Measurements from ENCODE around the gene TRPC4AP.
"Not testable (repeated sequence)": the region's sequence is repeated elsewhere in the genome, so short reads cannot be mapped to it uniquely, and the experiment has no call there.

The TRPC4AP gene, protein sequence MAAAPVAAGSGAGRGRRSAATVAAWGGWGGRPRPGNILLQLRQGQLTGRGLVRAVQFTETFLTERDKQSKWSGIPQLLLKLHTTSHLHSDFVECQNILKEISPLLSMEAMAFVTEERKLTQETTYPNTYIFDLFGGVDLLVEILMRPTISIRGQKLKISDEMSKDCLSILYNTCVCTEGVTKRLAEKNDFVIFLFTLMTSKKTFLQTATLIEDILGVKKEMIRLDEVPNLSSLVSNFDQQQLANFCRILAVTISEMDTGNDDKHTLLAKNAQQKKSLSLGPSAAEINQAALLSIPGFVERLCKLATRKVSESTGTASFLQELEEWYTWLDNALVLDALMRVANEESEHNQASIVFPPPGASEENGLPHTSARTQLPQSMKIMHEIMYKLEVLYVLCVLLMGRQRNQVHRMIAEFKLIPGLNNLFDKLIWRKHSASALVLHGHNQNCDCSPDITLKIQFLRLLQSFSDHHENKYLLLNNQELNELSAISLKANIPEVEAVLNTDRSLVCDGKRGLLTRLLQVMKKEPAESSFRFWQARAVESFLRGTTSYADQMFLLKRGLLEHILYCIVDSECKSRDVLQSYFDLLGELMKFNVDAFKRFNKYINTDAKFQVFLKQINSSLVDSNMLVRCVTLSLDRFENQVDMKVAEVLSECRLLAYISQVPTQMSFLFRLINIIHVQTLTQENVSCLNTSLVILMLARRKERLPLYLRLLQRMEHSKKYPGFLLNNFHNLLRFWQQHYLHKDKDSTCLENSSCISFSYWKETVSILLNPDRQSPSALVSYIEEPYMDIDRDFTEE

DNA sequence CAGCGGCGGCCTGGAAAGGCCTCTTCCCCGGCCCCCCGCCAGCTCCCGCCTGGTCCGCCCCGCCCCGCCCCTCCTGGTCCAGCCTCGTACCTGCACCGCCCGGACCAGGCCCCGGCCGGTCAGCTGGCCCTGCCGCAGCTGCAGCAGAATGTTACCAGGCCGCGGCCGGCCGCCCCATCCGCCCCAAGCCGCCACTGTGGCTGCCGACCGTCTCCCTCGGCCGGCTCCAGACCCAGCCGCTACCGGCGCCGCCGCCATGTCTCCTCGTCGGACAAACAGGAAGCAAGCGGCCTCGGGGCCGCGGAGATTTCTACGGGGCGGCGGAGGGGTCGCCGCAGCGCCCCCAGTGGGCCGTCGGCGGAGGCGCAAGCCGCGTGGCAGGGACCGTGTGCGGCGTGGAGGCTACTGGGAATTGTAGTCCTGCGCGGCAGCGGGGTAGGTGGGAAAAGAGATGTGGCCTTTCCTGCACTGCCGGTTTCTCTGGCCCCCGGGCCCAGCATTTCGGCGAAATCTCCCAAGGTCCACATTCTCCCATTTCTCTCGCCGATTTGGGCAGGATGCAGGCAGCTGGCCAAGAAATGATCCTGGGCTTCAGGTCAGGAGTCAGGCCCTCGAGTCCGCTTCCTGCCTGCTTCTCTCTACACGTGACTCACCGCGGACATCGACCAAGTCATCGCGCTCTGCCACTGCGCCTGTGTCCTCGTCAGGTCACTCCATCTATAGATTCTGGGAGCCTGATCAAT lies at the start of gene TRPC4AP:
Gene TRPC4AP, minus strand, starts transcription at position 284 of the 743 bp plus-strand sequence. Its CDS starts 26 bp downstream, at position 258.
- DNase-seq = peak; percentile 91

DNA sequence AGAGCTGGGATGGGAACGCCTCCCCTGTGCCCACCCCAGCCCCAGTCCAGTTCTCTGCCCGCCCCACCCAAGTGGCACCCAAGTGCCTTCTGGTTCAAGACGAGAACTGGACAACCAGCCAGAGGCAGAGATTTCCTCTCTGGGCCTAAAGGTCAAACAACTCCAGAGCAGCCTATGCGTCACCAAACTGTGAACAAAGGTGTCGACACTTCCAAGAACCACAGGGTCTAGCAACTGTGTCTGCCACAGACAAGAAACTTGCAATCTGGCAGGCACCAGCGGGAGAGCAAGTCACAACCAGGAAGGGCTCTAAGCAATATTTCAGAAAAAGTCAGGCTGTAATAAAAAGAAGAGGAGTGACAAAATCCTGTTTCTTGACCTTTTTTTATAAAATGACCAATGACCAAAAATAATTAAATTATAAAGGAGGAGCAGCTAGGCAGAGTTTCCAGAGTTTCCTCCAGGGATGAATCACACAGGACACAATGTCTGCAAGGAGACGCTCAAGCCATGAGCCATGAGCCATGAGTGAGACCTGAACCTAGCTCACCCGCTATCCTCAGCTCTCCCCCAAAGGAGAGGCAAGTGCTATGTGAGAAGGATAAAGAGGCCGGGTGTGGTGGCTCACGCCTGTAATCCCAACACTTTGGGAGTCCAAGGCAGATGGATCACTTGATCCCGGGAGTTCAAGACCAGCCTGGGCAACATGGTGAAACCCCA lies 43.4 kb upstream of the TRPC4AP start:
- DNase-seq = no peak

DNA sequence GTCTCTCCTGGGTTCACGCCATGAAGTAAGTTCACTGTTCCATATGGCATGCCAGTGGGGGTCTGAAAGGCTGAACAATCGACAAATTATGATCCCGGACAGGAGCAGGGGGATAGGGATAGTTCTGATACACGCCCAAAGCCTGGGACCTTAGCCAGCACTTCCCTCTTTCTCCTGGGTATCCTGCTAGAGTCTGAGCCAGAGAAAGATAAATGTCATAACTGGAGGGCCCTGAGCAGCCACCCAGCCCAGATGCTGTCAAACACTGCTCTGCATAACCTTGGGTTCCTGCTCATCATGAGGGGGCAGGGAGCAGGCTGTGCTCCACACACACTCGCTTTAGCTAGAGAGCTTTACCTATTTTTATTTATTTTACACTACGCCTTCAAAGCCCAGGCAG lies 42.3 kb upstream of the TRPC4AP start:
- no peak for DNase-seq

GRCh38 chr20:35134472-35134871 lies 41.9 kb upstream of the TRPC4AP start:
- DNase-seq = no peak

DNA sequence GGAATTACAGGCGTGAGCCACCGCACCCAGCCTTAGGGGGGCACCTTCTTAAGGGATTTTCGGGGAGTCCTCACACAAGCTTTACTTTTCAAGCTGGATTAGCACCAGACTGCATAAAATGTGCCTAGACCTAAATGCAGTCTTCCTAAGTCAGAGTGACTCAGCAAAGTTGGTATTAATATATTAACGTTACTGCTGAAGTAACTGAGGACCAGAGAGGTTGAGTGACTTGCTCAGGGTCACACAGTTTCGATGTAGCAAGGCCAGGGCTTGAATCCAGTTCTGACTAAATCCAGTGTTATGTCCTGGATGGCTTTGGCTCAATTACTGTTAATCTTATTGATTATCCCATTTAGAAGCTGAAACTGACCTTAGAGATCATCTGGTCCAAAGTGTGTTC lies 41.1 kb upstream of the TRPC4AP start:
- no peak for DNase-seq

DNA sequence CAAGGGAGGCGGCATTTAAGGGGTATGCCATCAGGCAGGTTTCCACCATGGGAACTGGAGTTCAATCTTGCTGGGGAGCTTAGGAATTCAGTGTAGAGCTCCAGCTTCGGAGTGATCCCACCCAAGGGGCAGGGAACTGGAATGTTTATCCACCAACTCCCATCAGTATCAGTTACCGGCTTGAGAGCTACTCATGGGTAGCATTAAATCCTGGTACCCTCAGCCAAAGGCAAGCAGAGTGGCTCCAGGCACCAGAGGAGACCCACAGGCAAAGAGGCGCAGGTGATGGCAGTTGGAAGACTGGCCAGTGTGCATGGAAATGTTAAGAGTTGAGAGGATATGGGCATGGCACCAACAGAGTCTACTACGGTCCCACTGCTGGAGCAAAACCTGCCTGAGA lies 40.4 kb upstream of the TRPC4AP start:
- DNase-seq = no peak

- no peak for DNase-seq
Measured at GRCh38 chr20:35131934-35132333, 39.3 kb upstream of the TRPC4AP start.

- DNase-seq = no peak
Measured at GRCh38 chr20:35129647-35130069, 37.1 kb upstream of the TRPC4AP start.

DNA sequence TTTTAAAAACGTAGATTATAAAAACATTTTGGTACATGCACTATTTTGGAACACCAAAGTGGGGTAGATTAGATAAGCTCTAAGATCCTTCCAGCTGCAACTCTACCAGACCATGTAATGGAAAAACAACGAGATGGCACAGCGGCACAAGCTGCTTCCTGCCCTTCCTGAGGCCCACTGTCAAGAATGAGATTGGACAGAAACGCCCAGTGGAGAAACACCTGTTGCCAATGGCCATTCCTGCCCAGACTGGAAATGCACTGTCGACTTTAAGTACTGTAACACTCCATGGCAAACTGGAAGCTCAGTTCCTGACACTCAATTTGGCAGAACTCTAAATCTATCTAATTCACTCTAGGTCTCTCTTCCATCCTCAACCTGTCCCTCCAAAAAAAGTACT lies 33.1 kb upstream of the TRPC4AP start:
- DNase-seq = no peak

DNA sequence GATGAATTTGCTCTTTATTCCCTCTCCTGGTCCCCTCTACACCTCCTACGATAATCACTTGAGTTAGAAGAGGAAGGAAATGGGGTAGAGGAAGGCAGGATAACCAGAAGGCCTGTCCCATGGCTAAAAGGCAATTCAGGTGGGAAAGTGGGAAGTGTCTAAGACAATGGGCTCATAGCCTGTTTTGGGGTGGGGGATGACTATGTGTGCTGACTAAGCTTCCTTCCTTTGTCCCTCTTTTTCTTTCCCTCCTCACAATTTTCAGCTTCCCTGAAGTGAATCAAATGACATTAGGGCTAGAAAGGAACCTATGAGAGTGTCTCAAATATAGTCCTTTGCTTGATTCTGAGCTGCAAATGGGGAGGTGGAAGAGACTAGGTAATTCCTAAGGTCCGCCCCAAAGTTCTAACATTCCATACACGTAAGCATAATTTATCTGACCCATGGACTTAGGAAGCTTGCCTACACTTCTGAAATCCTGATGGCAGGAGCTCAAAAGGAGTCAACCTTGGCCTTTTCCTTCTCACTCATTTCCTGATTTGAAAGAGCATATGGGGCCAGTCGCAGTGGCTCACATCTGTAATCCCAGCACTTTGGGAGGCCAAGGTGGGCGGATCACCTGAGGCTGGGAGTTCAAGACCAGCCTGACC lies 30.3 kb upstream of the TRPC4AP start:
- DNase-seq = no peak

DNA sequence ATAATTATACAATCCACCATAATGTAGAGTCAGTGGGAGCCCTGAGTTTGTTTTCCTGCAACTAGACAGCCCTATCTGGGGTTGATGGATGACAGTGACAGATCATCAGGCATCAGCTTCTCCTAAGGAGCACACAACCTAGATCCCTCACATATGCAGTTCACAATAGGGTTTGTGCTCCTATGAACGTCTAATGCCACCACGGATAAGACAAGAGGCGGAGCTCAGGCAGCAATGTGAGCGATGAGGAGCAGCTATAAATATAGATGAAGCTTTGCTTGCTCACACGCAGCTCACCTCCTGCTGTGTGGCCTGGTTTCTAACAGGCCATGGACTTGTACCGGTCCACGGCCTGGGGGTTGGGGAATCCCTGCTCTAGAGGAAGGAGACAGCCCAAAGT lies 28.6 kb upstream of the TRPC4AP start:
- no peak for DNase-seq

DNA sequence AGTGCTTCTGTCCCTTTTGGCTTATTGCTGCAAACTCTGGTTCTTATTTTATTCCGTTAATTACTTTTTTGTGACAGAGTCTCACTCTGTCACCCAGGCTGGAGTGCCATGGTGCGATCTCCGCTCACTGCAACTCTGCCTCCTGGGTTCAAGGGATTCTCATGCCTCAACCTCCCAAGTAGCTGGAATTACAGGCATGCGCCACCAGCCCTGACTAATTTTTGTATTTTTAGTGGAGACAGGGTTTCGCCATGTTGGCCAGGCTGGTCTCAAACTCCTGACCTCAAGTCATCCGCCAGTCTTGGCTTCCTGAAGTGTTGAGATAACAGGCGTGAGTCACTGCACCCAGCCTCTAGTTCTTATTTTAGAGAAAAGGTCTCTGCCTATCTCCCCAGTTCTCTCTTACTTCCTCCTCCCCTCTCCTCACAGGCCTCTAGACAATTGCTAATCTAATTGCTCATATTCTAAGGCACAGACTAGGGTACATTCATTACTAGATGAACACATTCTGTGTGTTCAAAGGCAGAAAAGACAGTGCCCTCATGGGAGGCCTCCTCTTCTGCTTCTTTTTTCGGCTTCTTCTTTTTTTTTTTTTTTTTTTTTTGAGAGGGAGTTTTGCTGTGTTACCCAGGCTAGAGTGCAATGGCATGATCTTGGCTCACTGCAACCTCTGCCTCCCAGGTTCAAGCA lies 27.6 kb upstream of the TRPC4AP start:
- DNase-seq = peak; percentile 18

DNA sequence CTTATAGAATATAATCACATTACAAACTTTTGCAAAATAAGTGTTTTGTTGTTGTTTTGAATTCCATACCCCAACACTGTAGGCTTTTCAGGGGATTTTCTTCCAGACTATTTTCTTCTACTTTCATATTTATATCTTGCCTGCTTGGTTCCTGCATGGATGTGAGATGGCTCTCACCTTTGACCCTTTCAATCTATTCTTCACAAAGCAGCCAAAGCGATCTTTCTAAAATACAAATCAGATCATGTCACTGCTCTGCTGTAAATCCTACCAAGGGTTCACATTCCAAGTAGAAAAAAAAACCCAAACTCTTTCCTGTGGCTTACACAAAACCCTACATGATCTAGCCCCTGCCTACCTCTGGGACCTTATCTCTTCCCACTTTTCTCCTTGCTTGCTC lies 25.0 kb upstream of the TRPC4AP start:
- DNase-seq = no peak

GRCh38 chr20:35117196-35117595 lies 24.6 kb upstream of the TRPC4AP start:
- no peak for DNase-seq

GRCh38 chr20:35116258-35116657 lies 23.7 kb upstream of the TRPC4AP start:
- DNase-seq = no peak

GRCh38 chr20:35115606-35116005 lies 23.0 kb upstream of the TRPC4AP start:
- no peak for DNase-seq

DNA sequence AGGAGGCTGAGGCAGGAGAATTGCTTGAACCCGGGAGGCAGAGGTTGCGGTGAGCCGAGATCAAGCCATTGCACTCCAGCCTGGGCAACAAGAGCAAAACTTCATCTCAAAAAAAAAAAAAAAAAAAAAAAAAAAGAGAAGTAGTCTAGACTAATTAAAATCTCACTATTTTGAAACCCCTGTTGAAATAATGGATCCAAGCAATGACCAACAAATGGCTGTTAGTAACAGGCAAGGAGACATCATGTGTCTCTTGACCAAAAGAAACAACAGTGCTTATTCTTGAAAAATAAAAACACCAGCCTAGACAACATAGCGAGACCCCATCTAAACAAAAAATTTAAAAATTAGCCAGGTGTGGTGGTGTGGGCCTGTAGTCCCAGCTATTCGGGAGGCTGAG lies 19.7 kb upstream of the TRPC4AP start:
- DNase-seq = not testable (repeated sequence)

DNA sequence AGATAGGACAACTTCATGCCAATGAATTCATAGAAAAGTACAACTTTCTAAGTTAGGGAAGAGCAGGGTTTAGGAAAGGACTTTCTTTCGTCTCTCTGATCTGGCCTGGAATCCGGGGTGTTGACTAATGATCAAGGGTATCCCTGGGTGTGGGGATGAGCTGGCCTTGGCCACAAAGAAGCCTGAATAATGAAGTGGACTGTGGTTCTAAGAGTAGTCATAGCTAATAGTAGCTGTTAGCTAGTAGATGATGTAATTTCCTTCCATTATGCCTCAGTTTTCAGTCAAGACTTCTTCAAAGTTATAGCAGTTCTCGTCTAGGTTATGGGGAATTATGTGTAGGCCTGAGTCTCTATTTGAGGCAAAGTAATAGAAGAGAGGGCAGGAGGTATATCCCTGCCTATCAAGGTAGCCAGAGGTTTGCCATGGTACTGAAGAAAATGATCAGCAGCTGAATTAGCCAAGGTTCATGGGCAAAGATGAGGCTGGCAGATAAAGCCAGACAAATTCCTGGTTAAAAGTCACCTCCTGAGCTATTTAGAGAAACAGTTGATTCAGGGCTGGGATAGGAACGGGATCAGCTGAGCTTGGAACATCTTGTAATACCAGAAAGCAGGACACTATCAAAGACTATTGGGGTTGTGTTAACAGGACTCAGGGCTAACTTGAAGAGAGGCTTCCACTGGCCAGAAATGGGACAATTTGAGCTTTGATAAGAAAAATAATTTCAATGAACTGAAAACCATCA lies 18.7 kb upstream of the TRPC4AP start:
- no peak for DNase-seq

GRCh38 chr20:35108921-35109320 lies 16.3 kb upstream of the TRPC4AP start:
- no peak for DNase-seq

DNA sequence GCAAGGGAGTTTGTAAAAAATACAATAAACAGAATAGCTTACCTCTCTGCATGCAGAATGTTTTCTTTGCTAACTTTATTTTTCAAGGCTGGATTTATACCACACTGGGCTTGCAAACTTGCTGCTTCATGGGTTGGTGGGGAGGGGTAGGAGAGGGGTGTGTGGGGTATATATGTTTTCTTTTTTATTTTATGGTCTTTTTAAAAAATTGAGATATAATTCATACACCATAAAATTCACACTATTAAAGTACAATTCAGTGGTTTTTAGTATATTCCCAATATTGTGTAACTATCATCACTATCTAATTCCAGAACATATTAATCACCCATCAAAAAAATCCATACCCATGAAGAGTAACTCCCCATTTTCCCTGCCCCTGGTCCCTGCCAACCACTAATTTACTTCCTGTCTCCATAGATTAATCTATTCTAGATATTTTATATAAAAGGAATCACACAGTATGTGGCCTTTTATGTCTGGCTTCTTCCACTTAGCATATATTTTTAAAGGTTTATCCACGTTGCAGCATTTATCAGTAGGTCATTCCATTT lies 14.3 kb upstream of the TRPC4AP start:
- DNase-seq = no peak
